ENCODE measurements around the gene KCNG2. TPM values are rescaled to one million over a fixed set of nuclear protein-coding genes. Genes with fewer than 3 reads are reported as not detected.

KCNG2 gene
- total RNA-seq, 2 donors from 2014 or later, result not detected

- peak; percentile 46 for DNase-seq (ENCODE audit: low spot score)
- no peaks in the 10 kb centered on the region for H3K9me3 ChIP-seq
- peaks cover 34% of the 10 kb centered on the region for H3K36me3 ChIP-seq
- H3K4me3 ChIP-seq, result no peak overlapping the region
- H3K27me3 ChIP-seq, result no peaks in the 10 kb centered on the region
- no peak for TF ChIP-seq CTCF (IDR thresholded peaks at IDR 0.05)
- H3K27ac ChIP-seq, result no peak overlapping the region
- H3K4me1 ChIP-seq, result no peaks in the 10 kb centered on the region
Measured at GRCh38 chr18:79918615-79919011, 120.9 kb downstream of the KCNG2 start.

- DNase-seq (ENCODE audit: low spot score), result peak; percentile 46
- H3K4me1 ChIP-seq, result no peaks in the 10 kb centered on the region
- no peak overlapping the region for H3K27ac ChIP-seq
- H3K4me3 ChIP-seq, result no peak overlapping the region
- TF ChIP-seq CTCF (IDR thresholded peaks at IDR 0.05), result no peak
- no peaks in the 10 kb centered on the region for H3K9me3 ChIP-seq
- no peaks in the 10 kb centered on the region for H3K27me3 ChIP-seq
- peaks cover 38% of the 10 kb centered on the region for H3K36me3 ChIP-seq
Measured at GRCh38 chr18:79919089-79919488, 121.4 kb downstream of the KCNG2 start.

- no peak overlapping the region for H3K27ac ChIP-seq
- no peaks in the 10 kb centered on the region for H3K27me3 ChIP-seq
- no peak for TF ChIP-seq CTCF (IDR thresholded peaks at IDR 0.05)
- no peak overlapping the region for H3K4me3 ChIP-seq
- peaks cover 15% of the 10 kb centered on the region for H3K36me3 ChIP-seq
- peak; percentile 28 for DNase-seq (ENCODE audit: low spot score)
- no peaks in the 10 kb centered on the region for H3K9me3 ChIP-seq
- peaks cover 0 to 12% of the 10 kb centered on the region in 2 donors for H3K4me1 ChIP-seq
Measured at GRCh38 chr18:79921984-79922965, 124.5 kb downstream of the KCNG2 start.

GRCh38 chr18:79922971-79923411 lies 125.3 kb downstream of the KCNG2 start:
- Histone ChIP-seq H3K27ac (no peak overlapping the region), H3K27me3 (no peaks in the 10 kb centered on the region), H3K36me3 (peaks cover 16% of the 10 kb centered on the region), H3K4me3 (no peak overlapping the region), H3K4me1 (peaks cover 0 to 12% of the 10 kb centered on the region in 2 donors), H3K9me3 (no peaks in the 10 kb centered on the region)
- TF ChIP-seq CTCF (IDR thresholded peaks at IDR 0.05), result no peak
- no peak for DNase-seq (ENCODE audit: low spot score)

GRCh38 chr18:79923896-79924585 lies 126.3 kb downstream of the KCNG2 start:
- Histone ChIP-seq H3K27ac (no peak overlapping the region), H3K36me3 (peaks cover 17% of the 10 kb centered on the region), H3K4me1 (peaks cover 0 to 12% of the 10 kb centered on the region in 2 donors), H3K9me3 (peaks cover 0 to 5% of the 10 kb centered on the region in 2 donors), H3K4me3 (no peak overlapping the region), H3K27me3 (no peaks in the 10 kb centered on the region)
- no peak for TF ChIP-seq CTCF (IDR thresholded peaks at IDR 0.05)
- DNase-seq (ENCODE audit: low spot score), result no peak
